ENCODE results near the gene PODNL1.
"Not testable (repeated sequence)": the region's sequence is repeated elsewhere in the genome, so short reads cannot be mapped to it uniquely, and the experiment has no call there.

The PODNL1 gene

GRCh38 chr19:13972368-13973155 lies 34.3 kb upstream of the PODNL1 start:
- no peak for DNase-seq

- not testable (repeated sequence) for DNase-seq
Measured at GRCh38 chr19:13971868-13972267, 33.7 kb upstream of the PODNL1 start.

- no peak for DNase-seq
Measured at GRCh38 chr19:13969897-13970296, 31.7 kb upstream of the PODNL1 start.

GRCh38 chr19:13968999-13969398 lies 30.8 kb upstream of the PODNL1 start:
- DNase-seq = no peak

- DNase-seq = no peak
Measured at GRCh38 chr19:13968383-13968935, 30.2 kb upstream of the PODNL1 start.

- DNase-seq = not testable (repeated sequence)
Measured at GRCh38 chr19:13967206-13967605, 29.0 kb upstream of the PODNL1 start.

GRCh38 chr19:13966684-13967128 lies 28.5 kb upstream of the PODNL1 start:
- DNase-seq = no peak

GRCh38 chr19:13965926-13966683 lies 27.9 kb upstream of the PODNL1 start:
- DNase-seq = no peak

- no peak for DNase-seq
Measured at GRCh38 chr19:13965377-13965896, 27.2 kb upstream of the PODNL1 start.

- DNase-seq = no peak
Measured at GRCh38 chr19:13964776-13965175, 26.6 kb upstream of the PODNL1 start.

GRCh38 chr19:13963603-13964105 lies 25.4 kb upstream of the PODNL1 start:
- no peak for DNase-seq

- DNase-seq = no peak
Measured at GRCh38 chr19:13962699-13963602, 24.7 kb upstream of the PODNL1 start.

GRCh38 chr19:13961826-13962698 lies 23.8 kb upstream of the PODNL1 start:
- DNase-seq = no peak

GRCh38 chr19:13960863-13961784 lies 22.9 kb upstream of the PODNL1 start:
- DNase-seq = no peak

GRCh38 chr19:13959962-13960862 lies 22.0 kb upstream of the PODNL1 start:
- no peak for DNase-seq

GRCh38 chr19:13959141-13959961 lies 21.1 kb upstream of the PODNL1 start:
- DNase-seq = no peak

GRCh38 chr19:13958043-13958442 lies 19.8 kb upstream of the PODNL1 start:
- no peak for DNase-seq

- no peak for DNase-seq
Measured at GRCh38 chr19:13957051-13957450, 18.8 kb upstream of the PODNL1 start.

Measured in NCI-H146 (cell line).